T47D (cell line): Measurements from ENCODE around the gene ABCA4.
"Not testable (repeated sequence)": the region's sequence is repeated elsewhere in the genome, so short reads cannot be mapped to it uniquely, and the experiment has no call there.

Experiments
- DNase-seq, 2 experiments: peaks; one replicate each; pipeline versions ENCODE4 v3.0.0 to v3.0.0-alpha.2; 2011 to 2012; ENCODE audit warnings: low read depth in 1 of 2, low spot score in 1 of 2
- JUND ChIP-seq: IDR thresholded peaks from 2 replicates; pipeline ENCODE4 v1.6.1; 2012; ENCODE audit warnings: low read depth
- in situ Hi-C: cut with HindIII; loops from 2 replicates; pipeline ENCODE4 v1.10.0; 2016; ENCODE audit warnings: low sequenced_read_pairs, low pct_unique_long_range_greater_than_20kb

ABCA4 gene

DNA sequence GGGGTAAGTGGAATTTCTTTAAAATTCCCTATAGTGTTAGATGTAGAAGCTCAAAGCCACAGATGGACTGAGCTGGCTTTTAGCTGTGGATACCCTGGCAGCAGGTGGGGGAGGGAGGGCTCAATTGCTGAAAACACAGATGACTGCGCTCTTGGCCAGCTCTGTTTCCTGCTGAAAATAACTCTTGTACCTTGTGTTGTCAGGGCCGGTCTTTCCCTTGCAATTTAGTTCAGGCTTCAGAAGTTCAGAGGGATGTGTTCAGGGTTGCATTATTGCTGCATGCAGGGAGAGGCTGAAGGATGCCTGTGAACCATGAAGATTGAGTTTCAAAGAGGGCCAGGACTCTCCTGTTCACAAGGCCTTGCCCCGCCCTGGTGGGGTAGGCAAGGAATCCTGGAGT lies 153.6 kb downstream of the ABCA4 start:
- no peak for TF ChIP-seq JUND
- no peak for DNase-seq
- in situ Hi-C loops, result no loop called here

GRCh38 chr1:93965888-93966287 lies 155.1 kb downstream of the ABCA4 start:
- in situ Hi-C loops, result no loop called here
- TF ChIP-seq JUND, result no peak
- DNase-seq, result no peak

DNA sequence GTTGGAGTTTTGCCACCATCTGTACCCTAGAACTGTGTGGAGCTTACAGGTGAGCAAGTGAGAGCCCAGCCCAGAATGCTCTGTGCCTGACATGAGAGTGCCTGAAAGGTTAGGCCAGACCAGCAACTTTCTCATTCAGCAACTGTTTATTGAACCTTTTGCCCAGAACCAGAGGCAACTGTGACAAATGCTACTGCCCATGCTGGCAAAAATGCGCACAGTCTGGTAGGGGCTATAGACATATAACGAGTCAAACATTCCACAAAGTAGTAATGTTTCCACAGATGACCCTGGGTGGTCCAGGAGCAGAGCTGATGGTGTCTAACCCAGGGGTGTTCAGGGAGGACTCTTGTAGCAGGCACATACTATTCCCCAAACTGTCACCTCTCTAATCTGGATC lies 155.7 kb downstream of the ABCA4 start:
- in situ Hi-C loops, result no loop called here
- DNase-seq, result no peak
- TF ChIP-seq JUND, result no peak

DNA sequence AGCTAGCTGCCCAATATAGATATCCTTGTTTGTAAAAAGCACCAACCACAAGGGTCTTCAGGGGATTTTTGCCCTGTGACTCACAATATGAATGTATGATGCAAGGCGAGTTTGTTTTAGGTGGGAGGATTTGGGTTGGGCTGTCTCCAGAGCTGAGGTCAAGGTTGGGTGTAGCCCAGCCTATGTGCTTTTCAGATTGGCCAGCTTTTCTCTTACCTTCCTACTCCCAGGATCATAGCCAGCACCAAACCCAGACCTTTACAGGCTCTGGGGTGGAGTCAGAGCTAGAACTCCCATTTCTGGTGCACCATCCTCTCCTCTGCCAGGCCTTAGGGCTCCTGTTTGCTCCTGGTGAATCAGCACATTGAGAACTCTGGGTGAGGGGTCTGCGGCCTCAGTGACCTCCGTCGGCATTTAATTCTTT lies 156.2 kb downstream of the ABCA4 start:
- in situ Hi-C loops, result no loop called here
- no peak for DNase-seq
- no peak for TF ChIP-seq JUND

DNA sequence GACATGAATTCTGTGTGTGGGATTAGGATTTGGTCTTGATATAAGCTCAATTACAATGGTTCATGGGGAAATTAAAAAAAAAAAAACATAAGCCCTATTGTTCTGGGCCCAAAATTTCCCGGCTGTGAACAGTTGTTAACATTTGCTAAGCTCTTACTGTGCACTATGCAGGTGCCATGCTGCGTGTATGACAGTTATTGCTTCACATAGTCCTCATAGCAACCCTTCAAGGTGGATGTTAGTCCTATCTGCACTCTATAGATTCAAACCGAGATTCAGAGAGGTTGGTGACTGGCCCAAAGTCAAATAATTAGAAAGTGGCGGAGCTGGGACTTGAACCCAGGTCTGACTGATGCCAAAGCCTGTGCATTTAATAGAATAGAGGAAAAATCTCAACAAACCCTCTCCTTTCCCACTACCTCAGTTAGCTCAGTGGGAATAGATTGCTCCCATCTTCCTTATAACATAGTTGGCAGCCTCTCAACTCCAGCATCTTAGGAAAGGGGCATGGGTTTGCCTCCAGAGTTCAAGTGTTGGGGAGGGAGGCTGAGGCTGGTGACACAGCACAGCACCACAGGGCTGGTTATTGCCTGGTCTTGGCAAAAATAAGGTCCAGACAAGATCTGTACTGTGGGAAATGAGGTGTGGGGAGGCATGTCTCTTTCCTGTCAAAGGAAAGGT lies 156.7 kb downstream of the ABCA4 start:
- TF ChIP-seq JUND, result no peak
- in situ Hi-C loops, result no loop called here
- DNase-seq, result no peak

DNA sequence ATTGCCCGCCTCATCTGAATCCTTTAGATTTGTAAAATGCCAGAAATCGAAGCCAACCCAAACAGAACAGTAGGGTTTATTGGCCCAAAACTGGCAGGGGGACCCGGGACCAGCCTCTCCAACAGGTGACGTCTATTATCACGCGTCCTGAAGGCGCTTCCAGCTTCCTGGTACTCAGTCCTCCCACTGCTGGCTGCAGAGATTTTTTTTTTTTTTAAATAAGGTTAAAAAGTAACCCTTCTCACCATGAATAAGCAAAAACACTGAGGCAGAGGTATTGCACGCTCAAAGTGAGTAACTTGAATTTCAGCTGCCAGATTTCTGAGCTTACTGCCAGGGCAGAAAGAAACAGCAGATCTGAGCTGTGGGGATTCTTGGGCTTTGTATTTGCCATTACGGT lies 157.4 kb downstream of the ABCA4 start:
- no peak for TF ChIP-seq JUND
- DNase-seq, result no peak
- in situ Hi-C loops, result no loop called here

GRCh38 chr1:93961906-93962305 lies 159.0 kb downstream of the ABCA4 start:
- in situ Hi-C loops, result no loop called here
- no peak for TF ChIP-seq JUND
- no peak for DNase-seq

- TF ChIP-seq JUND, result no peak
- in situ Hi-C loops, result no loop called here
- DNase-seq, result no peak
These were observed 159.5 kb downstream of the ABCA4 start for GRCh38 chr1:93961443-93961842.

DNA sequence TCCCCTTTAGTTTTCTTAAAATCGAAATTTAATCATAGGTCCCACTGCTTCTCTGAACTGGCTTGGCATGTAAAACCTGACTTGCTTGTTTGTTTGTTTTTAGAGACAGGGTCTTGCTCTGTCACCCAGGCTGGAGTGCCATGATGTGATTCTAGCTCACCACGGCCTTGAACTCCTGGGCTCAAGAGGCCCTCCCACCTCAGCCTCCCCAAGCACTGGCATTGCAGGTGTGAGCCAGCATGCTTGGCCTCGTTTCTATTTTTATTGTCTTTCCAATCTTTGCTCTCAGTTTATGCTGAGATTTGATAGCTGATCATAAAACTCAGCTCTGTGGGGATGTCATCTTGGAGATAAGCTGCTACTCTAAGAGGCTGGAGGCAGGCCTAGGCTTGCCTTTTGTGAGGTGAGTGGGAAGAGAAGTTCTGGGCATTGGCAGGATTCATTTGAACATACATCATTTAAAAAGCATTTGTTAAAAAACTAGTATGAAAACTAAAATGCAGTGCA lies 160.3 kb downstream of the ABCA4 start:
- in situ Hi-C loops, result no loop called here
- no peak for TF ChIP-seq JUND
- no peak for DNase-seq

DNA sequence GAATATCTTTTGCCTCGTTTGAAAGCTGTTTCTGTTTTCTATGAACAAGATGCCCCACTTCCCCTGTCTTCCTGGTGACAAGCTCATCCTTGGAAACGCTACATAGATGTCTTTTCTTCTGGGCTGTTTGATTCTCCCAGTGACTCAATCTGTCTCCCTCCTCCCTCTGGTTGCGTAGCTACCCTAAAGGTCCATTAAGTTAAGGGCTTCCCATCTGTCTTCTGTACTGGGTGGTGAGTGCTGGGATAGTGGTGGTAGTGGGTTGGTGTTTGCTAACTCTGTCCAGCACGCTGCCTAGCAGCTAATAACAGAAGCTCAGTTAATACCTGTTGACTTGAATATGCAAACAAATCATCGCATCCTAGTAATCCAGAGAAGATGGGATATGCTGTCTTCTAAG lies 161.5 kb downstream of the ABCA4 start:
- no peak for DNase-seq
- no peak for TF ChIP-seq JUND
- in situ Hi-C loops, result no loop called here

DNA sequence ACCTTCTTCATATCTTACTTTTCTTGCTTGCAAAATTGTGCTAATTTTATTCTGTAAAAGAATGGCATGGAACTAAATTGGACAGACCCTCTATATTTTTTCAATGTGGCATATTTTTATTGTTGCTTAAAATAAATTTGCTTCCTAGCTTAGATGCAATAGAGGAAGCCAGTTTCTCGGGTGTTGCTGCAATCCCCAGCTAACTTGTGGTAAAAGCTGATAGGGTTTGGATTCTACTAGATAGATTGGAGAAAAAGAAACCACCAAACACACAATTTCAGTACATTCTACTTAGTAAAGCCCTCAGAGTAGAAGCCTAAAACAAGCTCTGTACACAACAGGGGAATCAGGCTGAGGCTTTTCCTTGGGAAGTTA lies 162.2 kb downstream of the ABCA4 start:
- in situ Hi-C loops, result no loop called here
- DNase-seq, result no peak
- no peak for TF ChIP-seq JUND

DNA sequence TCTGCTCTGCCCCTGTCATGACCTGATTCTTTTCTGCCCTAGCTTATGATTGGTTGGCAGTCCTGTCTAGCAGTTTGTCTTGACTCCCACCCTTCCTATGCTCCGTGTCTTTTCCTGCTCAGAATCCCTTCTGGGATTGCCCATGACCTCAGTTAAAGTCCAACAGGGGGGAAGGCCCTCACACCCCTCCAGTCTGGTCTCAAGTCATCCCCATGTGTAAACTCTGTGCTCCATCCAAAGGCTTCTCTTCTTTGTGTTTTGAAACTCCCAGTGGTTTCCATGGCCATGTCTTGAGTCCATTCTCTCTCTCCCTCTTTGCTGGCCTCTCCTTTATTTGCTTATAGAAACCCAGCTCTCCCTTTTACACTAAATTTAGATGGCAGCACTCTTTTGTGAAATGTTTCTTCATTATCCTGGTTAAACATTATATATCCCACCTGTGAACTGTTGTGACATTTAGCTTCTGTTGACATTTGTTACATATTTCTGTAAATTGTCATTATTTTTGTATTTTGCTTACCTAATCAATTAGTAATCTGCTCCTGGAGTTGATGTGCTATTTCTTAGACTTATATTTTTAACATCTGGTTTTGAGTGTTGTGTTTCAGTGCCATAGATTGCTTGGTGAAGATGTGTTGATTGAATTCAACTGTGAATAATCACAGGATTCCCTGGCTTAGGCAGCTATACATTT lies 162.8 kb downstream of the ABCA4 start:
- no peak for DNase-seq
- in situ Hi-C loops, result no loop called here
- TF ChIP-seq JUND, result no peak

GRCh38 chr1:93955765-93956164 lies 165.2 kb downstream of the ABCA4 start:
- no peak for DNase-seq
- in situ Hi-C loops, result no loop called here
- TF ChIP-seq JUND, result no peak

DNA sequence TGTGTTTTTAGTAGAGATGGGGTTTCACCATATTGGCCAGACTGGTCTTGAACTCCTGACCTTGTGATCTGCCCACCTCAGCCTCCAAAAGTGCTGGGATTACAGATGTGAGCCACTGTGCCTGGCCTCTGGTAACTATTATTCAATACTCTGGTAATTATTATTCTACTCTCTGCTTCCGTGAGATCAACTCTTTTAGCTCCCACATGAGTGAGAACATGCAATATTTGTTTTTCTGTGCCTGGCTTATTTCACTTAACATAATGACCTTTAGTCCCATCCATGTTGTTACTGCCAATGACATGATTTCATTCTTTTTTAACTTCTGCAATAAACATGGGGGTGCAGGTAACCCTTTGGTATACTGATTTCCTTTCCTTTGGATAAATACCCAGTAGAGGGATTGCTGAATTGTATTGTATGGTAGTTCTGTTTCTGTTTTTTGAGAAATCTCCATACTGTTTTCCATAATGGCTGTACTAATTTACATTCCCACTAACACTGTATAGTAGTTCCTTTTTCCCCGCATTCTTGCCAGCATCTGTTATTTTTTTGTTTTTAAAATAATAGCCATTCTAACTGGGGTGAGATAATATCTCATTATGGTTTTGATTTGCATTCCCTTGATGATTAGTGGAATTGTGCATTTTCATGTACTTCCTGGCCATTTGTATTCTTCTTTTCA lies 173.8 kb downstream of the ABCA4 start:
- in situ Hi-C loops, DNase-seq: not testable (repeated sequence)
